ENCODE results near the gene FLOT1.

The FLOT1 gene

GRCh38 chr6:30717129-30717844 lies 25.2 kb downstream of the FLOT1 start, which contains the start of gene MDC1:
TSS of gene MDC1 (minus strand) at chr6:30717281. CDS start at chr6:30715175, 2,106 bp downstream.
- H3K18ac ChIP-seq (ENCODE audit: low read length) = peak within 1 kb of the TSS; percentile 76
- H3K14ac ChIP-seq (ENCODE audit: low read length) = peak within 1 kb of the TSS; percentile 82
- DNase-seq = peak; percentile 100
- H3K79me2 ChIP-seq (ENCODE audit: control insufficient read depth, insufficient read depth, low read length, poor library complexity) = peaks cover 20% of the 10 kb centered on the region
- peak within 1 kb of the TSS; percentile 91 for H4K91ac ChIP-seq (ENCODE audit: low read depth, low read length)
- no peak within 1 kb of the TSS for H3K23ac ChIP-seq (ENCODE audit: low read length)
- H3K27me3 ChIP-seq (ENCODE audit: insufficient read depth, low read length) = no peaks in the 10 kb centered on the region
- peak within 1 kb of the TSS; percentile 85 for H4K12ac ChIP-seq (ENCODE audit: low read depth, low read length)
- peaks cover 27% of the 10 kb centered on the region for H3K79me1 ChIP-seq (ENCODE audit: low read length)
- H3K27ac ChIP-seq (ENCODE audit: low read depth, low read length) = peak within 1 kb of the TSS; percentile 65
- WGBS (ENCODE audit: extremely low coverage, insufficient coverage, insufficient read length) = no CpG with 5 or more reads among the region's 48 CpGs
- H2AK5ac ChIP-seq (ENCODE audit: low read length) = peak within 1 kb of the TSS; percentile 67
- H3K9ac ChIP-seq (ENCODE audit: low read length) = peak within 1 kb of the TSS; percentile 79
- H2BK12ac ChIP-seq (ENCODE audit: low read length) = peak within 1 kb of the TSS; percentile 62
- peaks cover 1% of the 10 kb centered on the region for H3K9me3 ChIP-seq (ENCODE audit: insufficient read depth, low read depth, low read length)
- peak within 1 kb of the TSS; percentile 63 for H2AFZ ChIP-seq (ENCODE audit: insufficient read depth, low read length, poor library complexity)
- peak within 1 kb of the TSS; percentile 73 for H4K8ac ChIP-seq (ENCODE audit: low read depth, low read length)
- peak within 1 kb of the TSS; percentile 65 for H2BK5ac ChIP-seq (ENCODE audit: low read depth, low read length, poor library complexity)
- peak within 1 kb of the TSS; percentile 65 for H2BK120ac ChIP-seq (ENCODE audit: insufficient read depth, low read length, poor library complexity)
- H3K4ac ChIP-seq (ENCODE audit: low read depth, low read length) = peak within 1 kb of the TSS; percentile 66
- H3K4me2 ChIP-seq (ENCODE audit: low read length) = peak within 1 kb of the TSS; percentile 67
- H3K4me1 ChIP-seq (ENCODE audit: control insufficient read depth in 1 of 2, insufficient read depth in 2 of 2, low read length in 2 of 2) = peaks cover 2 to 5% of the 10 kb centered on the region in 2 experiments
- peaks cover 21 to 23% of the 10 kb centered on the region in 2 experiments for H3K36me3 ChIP-seq (ENCODE audit: control insufficient read depth in 1 of 2, insufficient read depth in 2 of 2, low read length in 2 of 2)
- peak within 1 kb of the TSS; percentile 74 for H3K4me3 ChIP-seq (ENCODE audit: low read depth, low read length)

- Histone ChIP-seq H2BK5ac (ENCODE audit: low read depth, low read length, poor library complexity) (peak overlapping the region; percentile 65), H3K9me3 (ENCODE audit: insufficient read depth, low read depth, low read length) (peaks cover 1% of the 10 kb centered on the region), H2BK120ac (ENCODE audit: insufficient read depth, low read length, poor library complexity) (peak overlapping the region; percentile 65), H3K36me3 (ENCODE audit: control insufficient read depth in 1 of 2, insufficient read depth in 2 of 2, low read length in 2 of 2) (peaks cover 21 to 26% of the 10 kb centered on the region in 2 experiments), H4K91ac (ENCODE audit: low read depth, low read length) (peak overlapping the region; percentile 91), H3K27ac (ENCODE audit: low read depth, low read length) (peak overlapping the region; percentile 53), H3K14ac (ENCODE audit: low read length) (peak overlapping the region; percentile 82), H3K23ac (ENCODE audit: low read length) (no peak overlapping the region), H3K18ac (ENCODE audit: low read length) (peak overlapping the region; percentile 61), H3K4me3 (ENCODE audit: low read depth, low read length) (peak overlapping the region; percentile 74), H2BK12ac (ENCODE audit: low read length) (no peak overlapping the region), H2AK5ac (ENCODE audit: low read length) (peak overlapping the region; percentile 67), H3K4me1 (ENCODE audit: control insufficient read depth in 1 of 2, insufficient read depth in 2 of 2, low read length in 2 of 2) (peaks cover 2 to 5% of the 10 kb centered on the region in 2 experiments), H3K79me2 (ENCODE audit: control insufficient read depth, insufficient read depth, low read length, poor library complexity) (peaks cover 18% of the 10 kb centered on the region), H4K8ac (ENCODE audit: low read depth, low read length) (peak overlapping the region; percentile 73), H3K27me3 (ENCODE audit: insufficient read depth, low read length) (no peaks in the 10 kb centered on the region), H4K12ac (ENCODE audit: low read depth, low read length) (peak overlapping the region; percentile 85), H2AFZ (ENCODE audit: insufficient read depth, low read length, poor library complexity) (peak overlapping the region; percentile 63), H3K9ac (ENCODE audit: low read length) (peak overlapping the region; percentile 79), H3K4ac (ENCODE audit: low read depth, low read length) (peak overlapping the region; percentile 66), H3K79me1 (ENCODE audit: low read length) (peaks cover 25% of the 10 kb centered on the region), H3K4me2 (ENCODE audit: low read length) (peak overlapping the region; percentile 67)
- no CpG with 5 or more reads among the region's 8 CpGs for WGBS (ENCODE audit: extremely low coverage, insufficient coverage, insufficient read length)
- DNase-seq = no peak
These were observed 25.7 kb downstream of the FLOT1 start for GRCh38 chr6:30716879-30717128.

- H2BK5ac ChIP-seq (ENCODE audit: low read depth, low read length, poor library complexity) = no peak overlapping the region
- H3K4me2 ChIP-seq (ENCODE audit: low read length) = no peak overlapping the region
- no peaks in the 10 kb centered on the region for H3K27me3 ChIP-seq (ENCODE audit: insufficient read depth, low read length)
- peaks cover 3% of the 10 kb centered on the region for H3K79me2 ChIP-seq (ENCODE audit: control insufficient read depth, insufficient read depth, low read length, poor library complexity)
- peaks cover 28 to 38% of the 10 kb centered on the region in 2 experiments for H3K36me3 ChIP-seq (ENCODE audit: control insufficient read depth in 1 of 2, insufficient read depth in 2 of 2, low read length in 2 of 2)
- no peak overlapping the region for H2BK120ac ChIP-seq (ENCODE audit: insufficient read depth, low read length, poor library complexity)
- no peak overlapping the region for H3K9ac ChIP-seq (ENCODE audit: low read length)
- H3K23ac ChIP-seq (ENCODE audit: low read length) = no peak overlapping the region
- H2BK12ac ChIP-seq (ENCODE audit: low read length) = no peak overlapping the region
- H3K27ac ChIP-seq (ENCODE audit: low read depth, low read length) = no peak overlapping the region
- H3K79me1 ChIP-seq (ENCODE audit: low read length) = peaks cover 8% of the 10 kb centered on the region
- no peak overlapping the region for H2AFZ ChIP-seq (ENCODE audit: insufficient read depth, low read length, poor library complexity)
- H4K8ac ChIP-seq (ENCODE audit: low read depth, low read length) = no peak overlapping the region
- H3K18ac ChIP-seq (ENCODE audit: low read length) = no peak overlapping the region
- no peak overlapping the region for H4K91ac ChIP-seq (ENCODE audit: low read depth, low read length)
- H4K12ac ChIP-seq (ENCODE audit: low read depth, low read length) = no peak overlapping the region
- H3K4me1 ChIP-seq (ENCODE audit: control insufficient read depth in 1 of 2, insufficient read depth in 2 of 2, low read length in 2 of 2) = peaks cover 2 to 5% of the 10 kb centered on the region in 2 experiments
- H3K14ac ChIP-seq (ENCODE audit: low read length) = no peak overlapping the region
- H3K9me3 ChIP-seq (ENCODE audit: insufficient read depth, low read depth, low read length) = no peaks in the 10 kb centered on the region
- no peak for DNase-seq
- H3K4me3 ChIP-seq (ENCODE audit: low read depth, low read length) = no peak overlapping the region
- no peak overlapping the region for H3K4ac ChIP-seq (ENCODE audit: low read depth, low read length)
- no peak overlapping the region for H2AK5ac ChIP-seq (ENCODE audit: low read length)
- WGBS (ENCODE audit: extremely low coverage, insufficient coverage, insufficient read length) = no CpG with 5 or more reads among the region's 1 CpG
These were observed 28.2 kb downstream of the FLOT1 start for GRCh38 chr6:30714263-30714662.

GRCh38 chr6:30712441-30712945 lies 30.0 kb downstream of the FLOT1 start:
- WGBS (ENCODE audit: extremely low coverage, insufficient coverage, insufficient read length) = no CpG with 5 or more reads among the region's 7 CpGs
- H3K23ac ChIP-seq (ENCODE audit: low read length) = no peak overlapping the region
- H3K4me1 ChIP-seq (ENCODE audit: control insufficient read depth in 1 of 2, insufficient read depth in 2 of 2, low read length in 2 of 2) = peaks cover 2 to 5% of the 10 kb centered on the region in 2 experiments
- no peak overlapping the region for H4K91ac ChIP-seq (ENCODE audit: low read depth, low read length)
- DNase-seq = no peak
- no peak overlapping the region for H3K27ac ChIP-seq (ENCODE audit: low read depth, low read length)
- no peak overlapping the region for H4K12ac ChIP-seq (ENCODE audit: low read depth, low read length)
- H3K4me3 ChIP-seq (ENCODE audit: low read depth, low read length) = no peak overlapping the region
- H3K4me2 ChIP-seq (ENCODE audit: low read length) = no peak overlapping the region
- no peak overlapping the region for H2BK120ac ChIP-seq (ENCODE audit: insufficient read depth, low read length, poor library complexity)
- no peak overlapping the region for H2AFZ ChIP-seq (ENCODE audit: insufficient read depth, low read length, poor library complexity)
- no peak overlapping the region for H2AK5ac ChIP-seq (ENCODE audit: low read length)
- no peak overlapping the region for H3K14ac ChIP-seq (ENCODE audit: low read length)
- H4K8ac ChIP-seq (ENCODE audit: low read depth, low read length) = no peak overlapping the region
- no peak overlapping the region for H3K4ac ChIP-seq (ENCODE audit: low read depth, low read length)
- no peak overlapping the region for H3K18ac ChIP-seq (ENCODE audit: low read length)
- no peak overlapping the region for H3K9ac ChIP-seq (ENCODE audit: low read length)
- H3K79me2 ChIP-seq (ENCODE audit: control insufficient read depth, insufficient read depth, low read length, poor library complexity) = peaks cover 3% of the 10 kb centered on the region
- no peaks in the 10 kb centered on the region for H3K9me3 ChIP-seq (ENCODE audit: insufficient read depth, low read depth, low read length)
- H2BK12ac ChIP-seq (ENCODE audit: low read length) = no peak overlapping the region
- no peaks in the 10 kb centered on the region for H3K27me3 ChIP-seq (ENCODE audit: insufficient read depth, low read length)
- H3K36me3 ChIP-seq (ENCODE audit: control insufficient read depth in 1 of 2, insufficient read depth in 2 of 2, low read length in 2 of 2) = peaks cover 32 to 42% of the 10 kb centered on the region in 2 experiments
- no peak overlapping the region for H2BK5ac ChIP-seq (ENCODE audit: low read depth, low read length, poor library complexity)
- H3K79me1 ChIP-seq (ENCODE audit: low read length) = peaks cover 7% of the 10 kb centered on the region

Measured in trophoblast cell (in vitro differentiated cells and primary cell).